Kidney epithelial cell (primary cell): ENCODE data around the gene RSPH3. TPM values are rescaled to one million over a fixed set of nuclear protein-coding genes. Genes with fewer than 3 reads are reported as not detected.

ENCODE experiments used
- DNase-seq: peaks from one replicate; pipeline ENCODE4 v3.0.0-alpha.2; 2010; ENCODE audit warnings: low read depth
- H3K27me3 ChIP-seq: 2 replicates; pipeline ENCODE4 v1.6.0; 2011; ENCODE audit warnings: low read length; ENCODE audit not compliant: control insufficient read depth, insufficient read depth
- H3K36me3 ChIP-seq: 2 replicates; pipeline ENCODE4 v1.5.1; 2011; ENCODE audit warnings: low read length; ENCODE audit not compliant: control insufficient read depth, insufficient read depth
- H3K4me3 ChIP-seq: 2 replicates; pipeline ENCODE4 v1.5.1; 2011; ENCODE audit warnings: low read depth, mild to moderate bottlenecking, control low read depth, low read length
- CTCF ChIP-seq: IDR thresholded peaks from 2 replicates; pipeline ENCODE4 v1.5.1; 2011; ENCODE audit warnings: mild to moderate bottlenecking, moderate library complexity, low read length, control low read depth, inconsistent platforms; ENCODE audit not compliant: insufficient read depth, poor library complexity, severe bottlenecking
- total RNA-seq: library from RNA; depleted of rRNA; stranded (reverse); fragments of >200 nt; gene quantifications from 2 replicates; pipeline ENCODE4 v1.2.3, GENCODE V29; 2015

The RSPH3 gene
- total RNA-seq, 1 donor from 2014 or later: 8.3 TPM

GRCh38 chr6:158924499-158925455, 75.2 kb downstream of the RSPH3 start:
- DNase-seq: no peak
- TF ChIP-seq CTCF: no peak
- H3K27me3 ChIP-seq: no peaks in the 10 kb centered on the region
- H3K4me3 ChIP-seq: no peak overlapping the region
- no peaks in the 10 kb centered on the region for H3K36me3 ChIP-seq

GRCh38 chr6:158923805-158924498, 76.0 kb downstream of the RSPH3 start:
- DNase-seq: no peak
- TF ChIP-seq CTCF: no peak

More at GRCh38 chr6:158923805-158924498, 76.0 kb downstream of the RSPH3 start:
- Histone ChIP-seq H3K36me3 (no peaks in the 10 kb centered on the region), H3K27me3 (no peaks in the 10 kb centered on the region), H3K4me3 (no peak overlapping the region)

Other genes starting within 250 kb of the RSPH3 start
- gene EZR, start 180.8 kb downstream of the RSPH3 start, total RNA-seq: 259 and 277 TPM in 2 replicates
- gene TAGAP, start 44.8 kb upstream of the RSPH3 start, total RNA-seq: 0.96 and 1.2 TPM in 2 replicates
- 1.0 and 1.3 TPM in 2 replicates for gene FNDC1, start 169.2 kb upstream of the RSPH3 start, total RNA-seq